NOMO-1 treated with DMSO at 0.1 percent for 48 hours (cell line): Measurements from ENCODE around the gene ADGRD1.

Source experiments
- DNase-seq: peaks from one replicate; lab custom pipeline; 2025; ENCODE audit not compliant: unreplicated experiment; lab: John Stamatoyannopoulos, UW

Gene ADGRD1

DNA sequence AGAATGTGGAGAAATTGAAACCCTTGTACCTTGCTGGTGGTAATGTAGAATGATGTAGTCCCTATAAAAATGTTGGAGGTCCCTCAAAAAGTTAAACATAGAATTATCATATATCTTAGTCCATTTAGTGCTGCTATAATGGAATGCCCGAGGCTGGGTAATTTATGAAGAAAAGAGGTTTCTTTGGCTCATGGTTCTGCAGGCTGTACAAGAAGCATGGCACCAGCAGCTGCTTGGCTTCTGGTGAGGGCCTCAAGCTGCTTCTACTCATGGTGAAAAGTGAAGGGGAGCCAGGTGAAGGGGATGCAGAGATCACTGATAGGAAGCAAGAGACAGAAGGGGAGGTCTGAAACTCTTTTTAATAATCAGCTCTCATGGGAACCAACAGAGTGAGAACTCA is 233.9 kb downstream of the ADGRD1 start:
- no peak for DNase-seq

DNA sequence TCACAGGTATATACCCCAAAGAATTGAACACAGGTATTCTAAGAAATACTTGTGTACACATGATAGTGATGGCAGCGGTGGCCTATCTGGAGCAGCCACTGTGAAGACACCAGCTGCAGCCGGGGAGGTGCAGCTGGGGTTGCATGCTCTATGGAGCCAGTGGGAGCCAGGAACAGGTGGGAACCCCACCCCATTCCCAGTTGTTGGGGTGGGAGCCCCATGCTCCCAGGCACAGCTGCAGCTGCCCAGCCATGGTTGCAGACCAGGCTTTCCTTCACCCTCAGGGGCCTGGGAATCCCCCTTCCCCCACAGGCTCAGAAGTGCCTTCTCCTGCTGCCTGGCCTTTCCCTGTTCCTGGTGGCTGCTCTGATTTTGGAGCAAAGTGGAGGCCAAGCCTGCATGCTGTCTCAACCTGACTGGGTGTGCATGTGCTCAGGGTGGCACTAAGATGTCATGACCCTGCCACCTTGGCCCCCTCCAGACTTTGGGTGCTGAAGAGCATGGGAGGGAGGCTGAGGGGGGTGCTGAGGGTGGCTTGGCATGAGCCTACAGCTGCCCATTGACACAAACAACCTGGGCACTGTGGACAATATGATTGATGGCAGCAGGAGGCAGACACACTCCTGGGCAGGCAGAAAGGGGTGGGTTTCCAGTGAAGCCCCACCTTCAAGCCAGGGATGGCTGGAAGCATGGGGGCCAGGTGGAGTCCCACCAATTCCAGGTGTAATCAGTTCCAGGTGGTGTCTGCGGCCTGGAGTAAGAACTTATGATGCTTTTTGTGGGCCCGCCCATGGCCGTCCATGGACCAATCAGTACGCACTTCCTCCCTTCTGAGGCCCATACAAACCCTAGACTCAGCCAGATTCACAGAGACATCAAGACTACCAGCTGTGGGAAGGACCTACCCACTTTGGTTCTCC is 234.7 kb downstream of the ADGRD1 start:
- DNase-seq, result no peak

DNA sequence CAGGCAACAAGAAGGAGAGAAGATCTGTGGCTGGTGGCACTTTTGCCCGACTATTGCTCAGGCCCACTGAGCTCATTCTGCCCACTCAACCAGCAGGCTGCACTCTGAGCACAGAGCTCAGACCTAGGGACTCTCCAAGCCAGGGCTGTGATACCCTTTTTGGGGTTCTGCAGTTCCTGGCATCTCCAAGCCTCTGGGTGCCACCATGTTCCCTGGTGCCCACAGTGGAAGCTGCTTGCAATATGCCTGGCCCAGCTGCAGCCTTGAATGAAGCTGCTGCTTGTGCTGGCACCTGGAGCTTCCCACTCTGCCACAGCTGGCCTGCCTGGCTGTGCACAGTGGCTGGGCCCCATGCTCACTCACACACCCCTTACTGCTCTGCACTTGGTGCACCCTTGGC is 236.1 kb downstream of the ADGRD1 start:
- DNase-seq, result no peak

DNA sequence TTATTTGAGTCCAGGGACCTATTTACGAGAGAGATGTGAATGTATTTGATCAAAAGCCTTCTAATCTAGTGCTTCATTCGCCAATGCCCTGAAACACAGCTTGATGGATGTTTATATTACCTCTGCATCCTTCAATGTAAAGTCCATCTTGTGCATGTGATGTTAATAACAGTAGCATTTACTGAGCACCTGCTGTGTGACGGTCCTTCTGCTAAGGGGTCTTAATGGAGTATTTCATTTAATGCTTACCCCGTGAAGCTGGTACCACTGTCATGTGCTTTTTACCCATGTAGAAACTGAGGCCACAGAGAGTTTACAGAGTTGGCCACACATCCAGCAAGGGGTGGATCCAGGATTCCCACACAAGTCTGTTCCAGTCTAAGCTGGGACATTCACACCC is 237.3 kb downstream of the ADGRD1 start:
- DNase-seq, result no peak
